Stomach (tissue), 9 donors: ENCODE data around the gene FAM107B. TPM values are rescaled to one million over a fixed set of nuclear protein-coding genes. Genes with fewer than 3 reads are reported as not detected.

Source experiments
- DNase-seq, 2 donors: peaks; one replicate each; pipeline versions ENCODE4 v3.0.0 to v3.0.0-alpha.2; 2013 to 2019
- H3K27ac ChIP-seq, 5 donors: fragments of 200-600 bp in 4 of 5; sonication (generic) in 4 of 5; one replicate each; pipeline ENCODE4 v1.5.1; 2013 to 2019; ENCODE audit warnings: mild to moderate bottlenecking in 1 of 5, moderate library complexity in 1 of 5
- H3K27me3 ChIP-seq, 3 donors: fragments of 200-600 bp; sonication (generic); one replicate each; pipeline ENCODE4 v1.5.1; 2017 to 2019; ENCODE audit warnings: mixed run types in 1 of 3
- H3K36me3 ChIP-seq, 4 donors: fragments of 200-600 bp; sonication (generic); 1 replicate in 3 of 4; 2 replicates in 1 of 4; pipeline ENCODE4 v1.5.1; 2016 to 2019
- H3K4me1 ChIP-seq, 4 donors: fragments of 200-600 bp; sonication (generic); one replicate each; pipeline ENCODE4 v1.5.1; 2016 to 2019
- H3K4me3 ChIP-seq, 4 donors: fragments of 200-600 bp; sonication (generic) in 3 of 4; one replicate each; pipeline ENCODE4 v1.5.1; 2016 to 2019; ENCODE audit warnings: mild to moderate bottlenecking in 1 of 4
- H3K9me3 ChIP-seq, 4 donors: fragments of 200-600 bp; sonication (generic); one replicate each; pipeline ENCODE4 v1.5.1; 2016 to 2019
- CTCF ChIP-seq, 7 experiments: fragments of 450-650 bp in 4 of 7; fragments of 200-600 bp in 3 of 7; sonication (generic) in 3 of 7; IDR thresholded peaks; one replicate each; pipeline ENCODE4 v1.5.1; 2016 to 2019; ENCODE audit warnings: antibody characterized with exemption in 7 of 7, control low read depth in 2 of 7, mild to moderate bottlenecking in 1 of 7
- EP300 ChIP-seq: sonication (generic); formaldehyde crosslinking; IDR thresholded peaks from one replicate; pipeline ENCODE4 v1.6.1; 2017; ENCODE audit warnings: antibody characterized with exemption
- POLR2A ChIP-seq, 4 donors: fragments of 450-650 bp; IDR thresholded peaks; one replicate each; pipeline ENCODE4 v1.6.1; 2016; ENCODE audit warnings: antibody characterized with exemption in 4 of 4, control low read depth in 2 of 4, mild to moderate bottlenecking in 1 of 4, moderate library complexity in 1 of 4
- POLR2AphosphoS5 ChIP-seq, 3 donors: sonication (generic); formaldehyde crosslinking; IDR thresholded peaks; one replicate each; pipeline ENCODE4 v1.6.1; 2016; ENCODE audit warnings: antibody characterized with exemption in 3 of 3
- WGBS, 5 donors: extraction: QIAGEN DNeasy Blood & Tissue Kit in 3 of 5; methylation state at CpG; one replicate each; pipeline versions ENCODE4 v1.1.5 to v1.1.7; 2013 to 2018; 5-methylcytosine and 5-hydroxymethylcytosine counted together
- intact Hi-C: fragments of 100-400 bp; cut with DNase I; formaldehyde crosslinking; loops from one replicate; pipeline ENCODE4 v1.15.1; 2023; ENCODE audit warnings: low total_unique reads
- polyA plus RNA-seq, 3 donors: library from polyadenylated mRNA; stranded (reverse); fragments of 200-250 nt; gene quantifications; one replicate each; pipeline ENCODE4 v1.2.3, GENCODE V29; 2013
- total RNA-seq, 5 donors: library from RNA; depleted of rRNA; stranded (reverse); fragments of >200 nt; gene quantifications; one replicate each; pipeline versions ENCODE4 v1.1.0 to v1.2.3, GENCODE V29; 2014 to 2016
- donor health status: healthy with polysubstance abuse.
- donor health status: Bipolar disorder and iron deficiency.
- donor health status: healthy.

FAM107B gene
- total and polyA plus RNA-seq, 8 donors = 18.7 to 397 (median 160) TPM

- Histone ChIP-seq H3K36me3 (peaks cover 8 to 28% (median 19%) of the 10 kb centered on the region in 4 donors), H3K27ac (peak overlapping the region in 2 of 5 donors; percentile 14 to 51), H3K27me3 (no peaks in the 10 kb centered on the region), H3K9me3 (no peaks in the 10 kb centered on the region), H3K4me1 (peaks cover 22 to 95% (median 49%) of the 10 kb centered on the region in 4 donors), H3K4me3 (no peak overlapping the region)
- intact Hi-C loops = no loop called here
- 40 to 43% (median 41%) methylated on average over 4 of the region's 4 CpGs for WGBS, 5 donors
- TF ChIP-seq POLR2AphosphoS5 (IDR thresholded peaks at IDR 0.05) = no peak
- DNase-seq = no peak
These were observed 228.9 kb downstream of the FAM107B start for GRCh38 chr10:14545827-14546226.

GRCh38 chr10:14543904-14544210 is 230.8 kb downstream of the FAM107B start:
- TF ChIP-seq POLR2AphosphoS5 (IDR thresholded peaks at IDR 0.05) = no peak
- no peak for TF ChIP-seq CTCF (IDR thresholded peaks at IDR 0.05)
- TF ChIP-seq EP300 = no peak
- no peak for TF ChIP-seq POLR2A (IDR thresholded peaks at IDR 0.05)
- Histone ChIP-seq H3K27me3 (no peaks in the 10 kb centered on the region), H3K27ac (peak overlapping the region; percentile 8 to 76 (median 59)), H3K36me3 (peaks cover 16 to 41% (median 25%) of the 10 kb centered on the region in 4 donors), H3K9me3 (no peaks in the 10 kb centered on the region), H3K4me1 (peaks cover 27 to 97% (median 49%) of the 10 kb centered on the region in 4 donors), H3K4me3 (no peak overlapping the region)
- intact Hi-C loops = no loop called here
- 52 to 79% (median 68%) methylated on average over 3 of the region's 3 CpGs for WGBS, 5 donors
- DNase-seq = no peak

- Histone ChIP-seq H3K4me1 (peaks cover 27 to 92% (median 46%) of the 10 kb centered on the region in 4 donors), H3K9me3 (no peaks in the 10 kb centered on the region), H3K27ac (peak overlapping the region; percentile 52 to 76 (median 73)), H3K36me3 (peaks cover 16 to 41% (median 25%) of the 10 kb centered on the region in 4 donors), H3K4me3 (peak overlapping the region in 1 of 4 donors; percentile 4), H3K27me3 (no peaks in the 10 kb centered on the region)
- TF ChIP-seq POLR2AphosphoS5 (IDR thresholded peaks at IDR 0.05) (no peak), POLR2A (IDR thresholded peaks at IDR 0.05) (no peak), CTCF (IDR thresholded peaks at IDR 0.05) (peak in 4 of 7 experiments; percentile 7 to 20 (median 10))
- DNase-seq = peak in 1 of 2 donors; percentile 71
- intact Hi-C loops = no loop called here
- 22 to 33% (median 25%) methylated on average over 10 to 11 of the region's 11 CpGs for WGBS, 5 donors
These were observed 231.4 kb downstream of the FAM107B start for GRCh38 chr10:14543046-14543903.

GRCh38 chr10:14541379-14541778 is 233.3 kb downstream of the FAM107B start:
- TF ChIP-seq CTCF (IDR thresholded peaks at IDR 0.05) (no peak), EP300 (no peak), POLR2AphosphoS5 (IDR thresholded peaks at IDR 0.05) (no peak), POLR2A (IDR thresholded peaks at IDR 0.05) (no peak)
- Histone ChIP-seq H3K27ac (peak overlapping the region in 2 of 5 donors; percentile 10 to 76), H3K4me1 (peaks cover 34 to 90% (median 48%) of the 10 kb centered on the region in 4 donors), H3K36me3 (peaks cover 17 to 47% (median 25%) of the 10 kb centered on the region in 4 donors), H3K27me3 (no peaks in the 10 kb centered on the region), H3K9me3 (no peaks in the 10 kb centered on the region), H3K4me3 (no peak overlapping the region)
- intact Hi-C loops = no loop called here
- WGBS, 5 donors = 81 to 92% (median 86%) methylated on average over 9 of the region's 9 CpGs
- no peak for DNase-seq

- 69 to 76% (median 75%) methylated on average over 5 of the region's 5 CpGs for WGBS, 5 donors
- Histone ChIP-seq H3K36me3 (peaks cover 17 to 47% (median 25%) of the 10 kb centered on the region in 4 donors), H3K4me1 (peaks cover 32 to 89% (median 50%) of the 10 kb centered on the region in 4 donors), H3K27ac (peak overlapping the region in 4 of 5 donors; percentile 15 to 76 (median 57)), H3K4me3 (no peak overlapping the region), H3K9me3 (no peaks in the 10 kb centered on the region), H3K27me3 (no peaks in the 10 kb centered on the region)
- intact Hi-C loops = no loop called here
- DNase-seq = no peak
- TF ChIP-seq EP300 = no peak
- TF ChIP-seq POLR2A (IDR thresholded peaks at IDR 0.05) = no peak
- no peak for TF ChIP-seq CTCF (IDR thresholded peaks at IDR 0.05)
- no peak for TF ChIP-seq POLR2AphosphoS5 (IDR thresholded peaks at IDR 0.05)
These were observed 234.1 kb downstream of the FAM107B start for GRCh38 chr10:14540611-14541010.
